T follicular helper cell (primary cell): ENCODE data around the gene LRP1.
A peak's percentile ranks its signal among the peaks of the same experiment; 100 is the strongest.

ENCODE experiments used
- DNase-seq: peaks from one replicate; pipeline ENCODE4 v3.0.0-alpha.2; 2020; ENCODE audit warnings: low read depth

Gene LRP1

DNA sequence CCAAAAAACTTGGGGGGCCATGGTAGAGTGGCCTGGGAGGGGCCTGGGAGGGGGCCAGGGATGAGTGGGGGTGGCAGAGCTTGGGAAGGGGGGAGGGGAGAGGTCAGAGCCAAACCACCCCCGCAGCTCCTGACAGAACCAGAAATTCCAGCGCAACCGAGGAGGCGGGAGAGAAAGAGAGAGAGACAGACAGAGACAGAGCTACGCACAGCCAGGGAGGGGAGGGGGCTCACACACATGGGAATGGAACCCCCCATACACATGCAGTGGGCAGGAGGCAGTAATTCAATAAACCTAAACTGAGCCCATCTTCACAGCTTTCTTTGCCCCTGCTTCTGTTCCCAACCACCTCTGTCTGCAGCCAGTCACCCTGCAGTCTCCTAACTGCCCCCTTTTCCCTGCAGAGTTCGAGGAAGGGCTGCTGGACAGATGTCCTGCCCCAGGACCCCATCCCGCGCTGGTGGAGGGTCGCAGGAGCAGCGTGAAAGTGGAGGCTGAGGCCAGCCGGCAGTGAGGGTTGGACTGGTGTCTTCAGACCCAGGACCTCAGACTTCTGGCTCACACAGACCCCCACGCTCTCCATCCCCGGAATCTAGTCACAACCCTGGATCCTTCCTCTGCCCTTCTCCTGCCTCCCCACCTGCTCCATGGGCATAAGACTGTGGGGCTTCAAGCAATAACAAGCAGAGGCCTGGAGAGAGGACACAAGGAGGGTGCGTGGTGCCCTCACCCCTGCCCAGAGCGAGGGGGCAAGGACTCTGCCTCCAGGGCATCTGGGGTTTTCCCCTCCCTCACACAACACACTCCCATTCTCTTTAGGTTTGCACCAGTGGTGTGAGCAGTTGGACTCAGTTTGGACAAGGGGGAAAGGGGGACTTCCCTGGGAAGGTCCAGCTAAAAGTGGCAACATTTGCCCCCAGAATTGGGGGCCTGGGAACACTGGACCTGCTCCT, 33.8 kb upstream of the LRP1 start:
- no peak for DNase-seq

- DNase-seq = no peak
These were observed 32.8 kb upstream of the LRP1 start for GRCh38 chr12:57095440-57095839.

GRCh38 chr12:57096099-57096572, 32.1 kb upstream of the LRP1 start:
- DNase-seq = no peak

DNA sequence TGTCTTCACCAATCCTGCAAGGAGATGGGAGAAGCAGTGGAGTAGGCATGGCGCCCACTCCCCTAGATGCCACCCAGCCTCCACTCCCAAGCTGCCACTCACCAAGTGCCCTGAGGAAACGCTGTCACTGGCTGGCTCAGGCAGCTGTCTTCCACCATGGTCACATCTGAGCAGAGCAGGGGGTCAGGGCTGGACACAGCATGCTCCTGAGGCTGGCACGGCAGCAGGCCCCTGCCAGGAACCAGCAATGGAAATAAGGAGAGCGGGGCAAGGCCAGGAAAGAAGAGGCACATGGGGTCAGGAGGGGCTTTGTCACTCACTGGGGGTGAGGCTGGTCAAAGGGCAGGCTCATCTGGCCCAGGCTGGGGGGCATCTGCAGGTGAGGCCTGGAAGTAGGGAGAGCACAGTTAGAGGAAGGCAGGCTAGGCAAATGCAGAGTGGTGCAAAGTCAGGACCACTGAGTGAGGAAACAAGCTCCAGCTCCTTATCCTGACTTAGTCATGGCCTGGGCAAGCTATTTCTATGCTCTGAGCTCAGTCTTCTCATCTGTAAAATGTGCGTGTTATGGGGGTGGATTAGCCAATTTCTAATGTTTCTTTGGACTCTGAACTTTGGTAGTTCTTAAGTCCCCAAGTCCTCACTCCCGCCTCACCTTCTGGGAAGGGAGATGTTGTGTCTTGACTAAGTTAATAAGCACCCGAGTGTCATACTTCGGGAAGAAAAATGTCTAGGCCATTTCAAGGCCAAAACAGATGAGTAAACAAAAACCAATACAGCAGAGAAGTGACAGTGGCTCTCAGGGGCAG, 31.3 kb upstream of the LRP1 start:
- DNase-seq = no peak

GRCh38 chr12:57097554-57097835, 30.8 kb upstream of the LRP1 start:
- no peak for DNase-seq

DNA sequence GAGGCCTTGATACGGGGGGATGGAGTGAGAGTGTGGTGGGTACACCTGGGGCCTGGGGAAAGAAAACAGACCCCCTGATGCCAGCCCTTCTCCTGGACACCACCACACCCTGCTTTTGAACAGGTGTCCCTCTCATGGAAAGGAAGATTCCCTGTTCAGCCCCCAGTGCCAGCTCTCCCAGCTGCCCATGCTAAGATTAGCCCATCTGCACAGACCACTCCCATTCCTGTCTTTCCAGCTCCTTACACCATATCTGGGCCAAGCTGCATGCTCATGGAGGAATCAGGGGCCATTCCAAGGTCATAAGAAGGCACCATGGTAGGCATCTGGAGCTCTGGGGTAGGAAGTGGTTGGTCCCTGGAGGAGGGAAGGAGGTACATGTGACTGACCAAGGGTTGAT, 29.7 kb upstream of the LRP1 start:
- DNase-seq = no peak

DNA sequence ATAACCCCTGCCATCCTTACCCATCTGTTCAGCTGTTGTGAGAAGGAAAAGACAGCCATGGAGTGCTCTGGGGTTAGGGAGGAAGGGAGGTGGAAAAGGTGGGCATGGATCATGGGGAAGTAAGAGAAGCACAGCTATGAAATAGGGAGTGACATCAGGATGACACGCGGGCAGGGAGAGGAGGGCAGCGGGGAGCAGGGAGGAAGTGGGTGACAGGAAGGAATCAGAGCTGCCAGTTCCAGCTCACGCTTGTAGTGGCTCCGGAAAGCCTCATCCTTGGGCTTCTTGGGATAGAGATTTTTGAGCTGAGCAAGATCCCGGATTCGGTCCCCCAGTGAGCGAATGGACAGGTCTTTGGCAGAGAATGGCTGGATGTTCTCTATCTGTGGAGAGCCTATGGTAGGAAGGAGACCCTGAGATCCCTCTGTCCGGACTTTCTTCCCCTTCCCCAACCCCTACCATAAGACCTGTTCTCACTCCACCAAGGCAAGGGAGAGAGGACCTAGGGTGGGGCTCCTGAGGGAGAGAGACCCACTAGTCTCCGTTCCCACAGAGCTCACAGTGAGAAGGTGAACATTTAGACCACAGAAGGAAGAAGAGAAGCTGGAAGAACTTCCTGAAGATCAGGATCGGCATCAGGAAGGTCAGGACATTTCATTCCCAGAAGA, 29.1 kb upstream of the LRP1 start:
- DNase-seq = no peak

DNA sequence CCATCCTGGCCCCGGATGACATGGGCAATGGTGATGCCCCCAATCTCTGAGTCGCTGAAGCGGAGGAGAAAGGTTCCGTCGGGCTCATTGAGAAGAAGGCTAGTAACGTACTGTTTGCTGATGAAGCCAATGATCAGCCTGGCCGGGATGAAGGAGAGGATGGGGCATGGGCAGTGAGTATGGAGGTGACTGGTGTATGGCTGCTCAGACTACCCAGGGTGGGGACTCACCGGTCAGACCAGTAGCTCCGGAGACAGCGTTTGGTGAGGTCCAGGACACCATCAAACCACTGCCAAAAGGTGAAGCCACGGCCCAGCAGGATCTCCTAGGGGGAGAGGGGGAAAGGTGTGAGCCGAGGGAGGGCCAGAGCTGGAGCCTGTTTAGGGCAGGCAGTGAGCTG, 28.5 kb upstream of the LRP1 start:
- no peak for DNase-seq

DNA sequence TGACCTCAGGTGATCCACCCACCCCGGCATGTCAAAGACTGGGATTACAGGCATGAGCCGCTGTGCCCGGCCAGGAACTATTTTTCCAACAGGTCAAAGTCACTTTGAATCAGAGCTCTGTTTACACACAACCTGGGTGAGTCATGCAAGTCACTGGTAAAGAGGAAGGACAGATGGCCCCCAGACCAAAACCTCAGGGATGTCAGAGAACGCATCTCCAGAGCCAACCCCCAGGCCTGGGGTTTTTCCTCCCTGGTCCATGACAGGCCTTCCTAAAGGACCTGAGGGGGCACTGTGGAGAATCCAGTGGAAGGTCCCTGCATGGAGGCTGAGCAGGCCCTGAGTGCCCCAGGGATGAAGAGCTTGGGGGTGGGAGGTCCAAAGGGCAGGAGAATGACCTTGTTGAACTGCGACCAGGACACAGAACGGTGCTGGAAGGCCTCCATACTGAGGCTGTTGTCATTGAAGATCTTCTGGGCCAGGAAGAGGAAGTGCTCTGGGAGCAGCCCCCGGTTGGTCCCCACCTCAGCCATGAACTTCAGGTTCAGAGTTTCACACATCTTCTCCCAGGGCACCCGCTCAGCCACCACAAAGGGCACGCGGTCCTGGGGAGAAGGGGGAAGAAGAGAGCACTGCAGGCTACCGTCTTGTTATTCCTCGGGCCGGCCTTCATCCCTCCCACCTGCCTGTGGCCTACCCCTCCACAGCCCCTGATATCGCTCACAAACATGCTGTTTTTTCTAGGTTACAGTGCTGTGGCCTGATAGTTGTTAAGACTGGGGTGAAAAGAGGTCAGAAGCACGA, 26.2 kb upstream of the LRP1 start:
- no peak for DNase-seq

GRCh38 chr12:57103856-57104255, 24.4 kb upstream of the LRP1 start:
- no peak for DNase-seq

DNA sequence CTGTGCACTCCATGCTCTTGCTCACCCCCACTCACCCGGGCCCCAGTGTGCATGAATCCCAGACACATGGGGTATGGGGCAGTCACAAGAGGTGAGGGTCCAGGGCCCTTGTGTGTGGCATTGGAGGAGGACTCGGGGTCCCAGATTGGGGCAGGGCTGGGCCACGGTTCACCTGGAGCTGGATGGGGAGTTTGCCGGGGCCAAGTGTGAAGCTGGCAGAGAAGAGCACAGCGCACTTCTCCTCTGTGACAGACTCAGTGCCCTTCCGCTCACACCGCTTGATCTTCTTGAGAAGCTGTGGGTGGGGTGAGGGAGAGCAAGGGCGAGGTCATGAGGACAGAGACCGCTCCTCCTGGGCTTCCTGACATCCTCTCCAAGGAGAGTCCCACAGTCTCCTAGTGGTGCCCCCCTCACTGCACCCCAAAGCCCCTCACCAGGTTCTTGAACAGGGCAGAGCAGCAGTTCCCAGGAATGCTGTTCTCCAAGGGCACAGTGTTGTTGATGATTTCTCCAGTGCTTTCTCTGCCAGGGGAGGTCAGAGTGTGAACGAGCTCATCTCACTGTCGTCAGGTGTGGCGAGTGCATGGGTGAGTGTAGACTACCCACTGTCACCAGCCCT, 23.9 kb upstream of the LRP1 start:
- DNase-seq = no peak

DNA sequence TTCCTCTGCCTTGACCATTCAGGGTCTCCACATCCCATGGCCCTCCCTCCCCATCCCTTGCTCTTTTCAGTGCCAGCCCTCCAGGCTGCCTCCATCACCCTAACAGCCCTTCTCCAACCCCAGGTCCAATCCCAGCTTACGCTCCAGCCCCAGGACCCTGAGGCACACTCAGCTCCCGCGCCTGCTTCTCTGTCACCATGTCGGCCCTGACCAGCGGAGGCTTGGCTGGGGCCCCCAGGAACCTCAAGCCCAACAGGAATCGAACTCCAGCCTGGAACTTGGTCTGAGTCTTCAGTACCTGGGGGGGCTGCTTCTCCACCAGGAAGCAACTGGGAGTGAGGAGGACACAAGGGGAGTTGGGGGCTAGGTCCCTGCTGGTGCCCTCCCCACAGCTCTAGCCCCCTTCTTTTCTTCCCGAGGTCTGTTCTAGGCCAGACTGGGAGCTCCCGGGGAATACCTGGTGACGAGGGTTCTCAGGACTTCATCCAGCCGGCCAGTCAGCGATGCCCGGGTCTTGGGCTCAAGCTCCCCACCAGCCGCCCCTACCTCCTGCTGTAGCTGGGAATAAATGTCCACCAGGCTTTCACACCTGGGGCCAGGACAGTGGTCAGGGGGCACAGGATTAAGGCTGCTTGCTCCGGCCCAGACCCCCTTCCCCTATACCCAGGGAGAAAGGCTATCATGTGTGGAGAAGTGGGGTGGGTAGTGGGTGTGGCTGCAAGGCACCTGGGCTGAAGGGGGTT, 23.1 kb upstream of the LRP1 start:
- DNase-seq = no peak

- no peak for DNase-seq
These were observed 22.1 kb upstream of the LRP1 start for GRCh38 chr12:57106021-57106708.

DNA sequence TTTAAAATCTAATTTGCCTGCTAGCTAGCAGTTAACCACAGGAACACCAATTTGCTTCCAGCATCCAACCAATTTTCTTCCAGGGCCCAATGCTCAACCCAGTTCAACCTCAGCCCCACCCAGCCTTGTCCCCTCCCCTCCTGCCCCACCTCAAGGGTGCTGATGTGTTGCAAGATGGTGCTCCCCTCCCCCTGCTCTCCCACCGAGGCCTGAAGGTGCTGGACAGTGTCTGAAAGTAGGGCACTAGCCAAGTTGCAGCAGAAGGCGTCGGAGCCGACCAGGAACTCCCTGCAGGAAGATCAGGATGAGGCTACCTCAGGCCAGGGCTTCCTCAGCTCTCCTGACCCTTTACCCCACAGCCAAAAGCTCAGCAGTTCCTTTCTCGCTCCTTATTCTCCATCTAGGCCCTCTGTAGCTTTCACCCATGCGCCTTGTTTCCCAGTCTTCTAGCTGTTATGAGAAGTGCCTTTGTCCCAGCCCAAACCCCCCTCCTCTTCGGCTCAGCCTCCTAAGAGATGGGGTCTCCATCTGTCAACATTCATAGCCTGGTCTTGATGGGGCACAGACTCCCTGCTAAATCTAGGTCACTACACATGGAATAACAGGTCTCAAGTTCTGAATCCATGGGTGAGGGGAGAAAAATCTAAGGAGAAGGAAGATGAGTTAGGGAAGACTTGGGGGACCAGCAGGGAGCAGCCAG, 20.7 kb upstream of the LRP1 start:
- no peak for DNase-seq

DNA sequence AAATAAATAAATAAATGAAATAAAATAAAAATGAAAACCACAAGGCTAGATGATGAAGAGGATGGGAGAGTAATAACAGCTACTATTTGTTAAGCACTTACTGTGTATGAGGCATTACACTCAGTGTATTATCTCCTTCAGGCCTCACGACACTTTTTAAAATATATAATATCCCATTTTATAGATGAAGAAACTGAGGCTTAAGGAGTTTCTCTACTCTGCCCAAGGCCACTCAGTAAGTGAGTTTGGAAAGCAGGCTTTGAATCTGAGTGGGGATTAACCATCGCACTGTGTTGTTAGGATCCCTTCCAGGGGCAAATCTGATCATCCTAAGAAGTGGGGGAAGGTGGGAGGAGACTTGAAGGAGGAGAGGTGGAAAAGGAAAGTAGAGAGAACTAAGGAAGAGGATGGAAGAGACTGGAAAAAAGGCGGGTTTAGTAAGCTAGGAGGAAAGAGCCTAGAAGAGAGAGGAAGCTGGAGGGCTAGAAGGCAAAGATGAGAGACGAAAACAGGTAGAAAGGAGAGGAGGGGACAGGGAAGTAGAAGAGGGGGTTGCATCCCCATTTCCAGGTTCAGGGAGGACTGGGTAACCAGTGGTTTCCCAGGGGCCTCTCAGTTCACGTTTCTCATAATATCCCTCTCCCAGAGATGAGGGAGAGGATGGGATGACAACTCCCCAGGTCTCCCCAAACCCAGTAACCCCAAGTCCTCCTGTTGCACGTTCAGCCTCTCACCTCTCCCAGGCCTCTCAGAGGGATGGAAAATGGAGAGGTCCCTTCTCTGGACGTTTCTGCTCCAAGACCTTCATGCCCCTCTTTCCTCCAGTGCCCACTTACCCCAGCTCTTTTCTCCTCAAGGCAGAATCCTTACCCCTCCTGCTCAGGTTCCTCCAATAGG, 18.8 kb upstream of the LRP1 start:
- no peak for DNase-seq

- DNase-seq = peak; percentile 58
These were observed 17.9 kb upstream of the LRP1 start for GRCh38 chr12:57110104-57111030.
